Keratinocyte (primary cell): Measurements from ENCODE around the gene MTOR.

Experiments used
- EZH2 ChIP-seq: IDR thresholded peaks from one replicate; pipeline ENCODE4 v1.6.1; 2012; ENCODE audit warnings: inconsistent platforms, mild to moderate bottlenecking, low read length, moderate library complexity
- TF ChIP-seq, protein P1 (sequence below), 3 experiments: IDR thresholded peaks in 1 of 3; conservative IDR thresholded peaks in 1 of 3; optimal IDR thresholded peaks in 1 of 3; 2 replicates in 2 of 3; 3 replicates in 1 of 3; pipeline versions ENCODE3 to v1.5.1; 2011; ENCODE audit warnings: low read length in 3 of 3, mild to moderate bottlenecking in 3 of 3, moderate library complexity in 2 of 3, control low read depth in 1 of 3, inconsistent platforms in 1 of 3; ENCODE audit not compliant: insufficient read depth in 2 of 3; ENCODE audit errors: extremely low read depth in 1 of 3

DNA sequence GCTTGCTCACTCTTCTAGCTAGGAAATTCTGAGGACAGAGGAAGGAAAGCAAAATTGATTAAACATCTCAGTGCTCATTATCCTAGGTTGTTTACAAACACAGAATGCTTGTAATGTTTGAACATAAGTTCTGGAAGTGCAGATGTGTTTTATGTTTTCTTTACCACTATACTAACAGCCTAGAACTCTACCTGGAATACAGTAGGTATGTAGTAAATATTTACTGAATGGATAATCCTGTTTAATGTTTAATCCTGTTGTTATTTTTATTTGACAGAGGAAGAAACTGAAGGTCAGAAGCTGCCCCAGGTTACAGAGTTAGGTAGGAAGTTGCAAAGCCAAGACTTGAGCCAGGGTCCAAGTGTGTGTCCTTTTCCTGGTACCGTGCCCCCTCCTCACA is 6.1 kb downstream of the MTOR start:
- TF ChIP-seq, protein P1, sequence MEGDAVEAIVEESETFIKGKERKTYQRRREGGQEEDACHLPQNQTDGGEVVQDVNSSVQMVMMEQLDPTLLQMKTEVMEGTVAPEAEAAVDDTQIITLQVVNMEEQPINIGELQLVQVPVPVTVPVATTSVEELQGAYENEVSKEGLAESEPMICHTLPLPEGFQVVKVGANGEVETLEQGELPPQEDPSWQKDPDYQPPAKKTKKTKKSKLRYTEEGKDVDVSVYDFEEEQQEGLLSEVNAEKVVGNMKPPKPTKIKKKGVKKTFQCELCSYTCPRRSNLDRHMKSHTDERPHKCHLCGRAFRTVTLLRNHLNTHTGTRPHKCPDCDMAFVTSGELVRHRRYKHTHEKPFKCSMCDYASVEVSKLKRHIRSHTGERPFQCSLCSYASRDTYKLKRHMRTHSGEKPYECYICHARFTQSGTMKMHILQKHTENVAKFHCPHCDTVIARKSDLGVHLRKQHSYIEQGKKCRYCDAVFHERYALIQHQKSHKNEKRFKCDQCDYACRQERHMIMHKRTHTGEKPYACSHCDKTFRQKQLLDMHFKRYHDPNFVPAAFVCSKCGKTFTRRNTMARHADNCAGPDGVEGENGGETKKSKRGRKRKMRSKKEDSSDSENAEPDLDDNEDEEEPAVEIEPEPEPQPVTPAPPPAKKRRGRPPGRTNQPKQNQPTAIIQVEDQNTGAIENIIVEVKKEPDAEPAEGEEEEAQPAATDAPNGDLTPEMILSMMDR (optimal IDR thresholded peaks at IDR 0.05 in 1 of 3, IDR thresholded peaks at IDR 0.05 in 1 of 3, conservative IDR thresholded peaks at IDR 0.05 in 1 of 3; ENCODE audit: extremely low read depth in 1 of 3, insufficient read depth in 2 of 3, low read length in 3 of 3): no peak
- TF ChIP-seq EZH2: no peak
